ENCODE results near the gene ASCC1. TPM values are rescaled to one million over a fixed set of nuclear protein-coding genes. Genes with fewer than 3 reads are reported as not detected.

Gene ASCC1
- total RNA-seq, 1 donor from 2014 or later: 33.5 TPM

DNA sequence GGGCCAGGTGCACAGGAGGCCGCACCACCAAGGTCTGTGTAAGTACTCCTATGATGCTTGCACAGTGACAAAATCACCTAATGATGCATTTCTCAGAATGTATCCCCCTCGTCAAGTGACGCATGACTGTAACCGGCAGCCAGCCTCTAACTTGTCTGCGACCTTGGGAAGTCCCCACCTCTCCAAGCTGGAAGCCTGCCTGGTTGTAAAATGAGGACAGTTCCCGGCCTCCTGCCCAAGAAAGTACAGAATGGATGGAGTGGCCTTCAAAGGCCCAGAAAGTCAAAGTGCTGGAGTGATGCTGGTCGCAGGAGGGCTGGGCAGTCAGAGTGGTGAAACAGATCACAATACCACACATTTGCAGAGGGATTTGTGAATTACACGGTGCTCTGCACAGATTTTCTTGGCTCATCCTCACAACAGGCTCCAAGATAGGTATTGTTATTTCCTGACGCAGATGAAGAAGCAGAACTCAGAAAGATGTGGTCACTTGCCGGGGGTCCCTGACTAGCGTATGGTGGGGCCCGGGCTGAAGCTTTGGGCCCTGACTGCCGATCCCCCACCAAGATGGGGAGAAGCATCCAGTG lies 150.5 kb downstream of the ASCC1 start:
- intact Hi-C loops (cut with micrococcal nuclease): no loop called here
- no peak for DNase-seq (ENCODE audit: low spot score)
- no peak overlapping the region for H3K4me3 Mint-ChIP-seq
- H3K27ac Mint-ChIP-seq: no peak overlapping the region
- H3K36me3 Mint-ChIP-seq (ENCODE audit: low read depth): peaks cover 49% of the 10 kb centered on the region
- no peaks in the 10 kb centered on the region for H3K9me3 Mint-ChIP-seq
- H3K27me3 Mint-ChIP-seq (ENCODE audit: insufficient read depth): no peaks in the 10 kb centered on the region
- no peaks in the 10 kb centered on the region for H3K4me1 Mint-ChIP-seq (ENCODE audit: low read depth)

DNA sequence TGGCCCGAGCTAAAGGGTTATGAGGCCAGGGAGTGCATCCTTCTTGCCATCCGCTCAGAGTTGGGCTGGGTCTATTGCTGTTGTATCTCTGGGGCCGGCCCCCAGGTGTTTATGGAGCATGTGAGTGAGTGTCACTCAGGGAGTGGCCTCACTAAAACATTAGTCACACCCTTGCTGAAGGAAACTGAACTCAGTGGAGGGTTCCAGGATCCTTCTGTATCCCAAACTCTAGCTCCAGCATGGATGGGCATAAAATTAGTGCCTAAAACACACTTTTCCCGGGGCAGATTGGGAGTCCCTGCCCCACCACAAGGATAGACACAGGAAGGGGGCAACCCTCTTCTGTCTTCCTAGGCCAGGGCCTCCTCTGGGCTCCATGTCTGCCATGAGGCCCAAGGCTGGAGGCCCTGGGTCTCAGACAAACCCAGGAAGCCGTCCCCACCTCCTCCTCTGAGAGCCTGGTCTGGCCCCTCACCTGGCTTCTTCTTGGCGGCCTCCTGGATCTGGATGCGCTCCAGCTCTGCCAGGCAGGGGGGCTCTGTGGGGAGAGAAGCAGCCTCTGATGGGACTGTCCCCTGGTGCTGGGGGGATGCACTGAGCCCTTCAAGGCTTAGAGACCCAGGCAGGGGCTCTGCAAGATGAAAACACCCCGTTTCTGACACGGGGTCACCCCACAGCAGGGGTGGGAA lies 152.2 kb downstream of the ASCC1 start:
- Mint-ChIP-seq H3K27me3 (ENCODE audit: insufficient read depth) (peaks cover 1% of the 10 kb centered on the region), H3K4me3 (no peak overlapping the region), H3K27ac (peak overlapping the region; percentile 14), H3K36me3 (ENCODE audit: low read depth) (peaks cover 43% of the 10 kb centered on the region), H3K4me1 (ENCODE audit: low read depth) (no peaks in the 10 kb centered on the region), H3K9me3 (no peaks in the 10 kb centered on the region)
- no peak for DNase-seq (ENCODE audit: low spot score)
- intact Hi-C loops (cut with micrococcal nuclease): no loop called here

DNA sequence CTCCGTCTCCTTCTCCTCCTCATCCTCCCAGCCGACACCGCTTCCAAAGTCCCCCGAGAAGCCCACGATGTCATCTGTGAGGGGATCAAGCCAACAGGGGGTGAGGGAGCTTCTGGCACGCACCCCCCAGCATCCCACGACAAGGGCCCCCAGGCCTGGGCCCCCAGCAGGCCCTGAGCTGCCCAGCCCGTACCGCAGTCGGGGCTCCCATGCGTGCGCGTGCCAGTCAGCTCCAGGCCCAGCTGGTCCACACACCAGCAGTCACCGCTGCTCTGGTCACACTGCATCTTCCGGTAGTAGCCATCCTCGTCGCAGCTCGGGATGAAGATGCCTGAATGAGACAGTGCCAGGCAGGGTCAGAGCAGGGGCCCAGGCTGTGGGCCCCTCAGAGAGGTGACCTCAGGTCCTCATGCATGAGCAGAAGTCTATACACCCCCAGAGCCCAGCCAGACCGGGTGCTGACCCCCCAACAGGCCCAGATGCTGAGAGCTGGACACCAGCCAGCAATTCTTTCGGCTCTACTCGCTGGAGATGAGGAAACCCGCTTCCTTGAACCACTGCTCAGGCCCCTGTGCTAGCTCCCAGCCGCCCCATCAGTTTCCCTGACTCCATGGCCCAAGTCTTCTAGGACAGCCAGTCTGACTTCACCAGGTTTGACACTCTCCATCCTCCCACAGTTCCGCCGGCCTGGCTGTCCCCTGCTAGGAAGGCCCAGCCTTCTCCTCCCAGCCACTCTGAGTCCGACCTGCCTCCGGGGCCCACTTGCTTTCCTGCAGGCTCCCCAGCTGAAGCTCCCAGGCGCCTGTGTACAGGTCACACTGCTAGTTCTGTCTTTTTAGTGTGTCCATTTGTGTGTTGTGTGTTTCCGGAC lies 153.0 kb downstream of the ASCC1 start:
- intact Hi-C loops (cut with micrococcal nuclease): no loop called here
- no peak overlapping the region for H3K4me3 Mint-ChIP-seq
- peaks cover 1% of the 10 kb centered on the region for H3K27me3 Mint-ChIP-seq (ENCODE audit: insufficient read depth)
- H3K9me3 Mint-ChIP-seq: no peaks in the 10 kb centered on the region
- H3K27ac Mint-ChIP-seq: peak overlapping the region; percentile 14
- H3K4me1 Mint-ChIP-seq (ENCODE audit: low read depth): no peaks in the 10 kb centered on the region
- no peak for DNase-seq (ENCODE audit: low spot score)
- H3K36me3 Mint-ChIP-seq (ENCODE audit: low read depth): peaks cover 39% of the 10 kb centered on the region

DNA sequence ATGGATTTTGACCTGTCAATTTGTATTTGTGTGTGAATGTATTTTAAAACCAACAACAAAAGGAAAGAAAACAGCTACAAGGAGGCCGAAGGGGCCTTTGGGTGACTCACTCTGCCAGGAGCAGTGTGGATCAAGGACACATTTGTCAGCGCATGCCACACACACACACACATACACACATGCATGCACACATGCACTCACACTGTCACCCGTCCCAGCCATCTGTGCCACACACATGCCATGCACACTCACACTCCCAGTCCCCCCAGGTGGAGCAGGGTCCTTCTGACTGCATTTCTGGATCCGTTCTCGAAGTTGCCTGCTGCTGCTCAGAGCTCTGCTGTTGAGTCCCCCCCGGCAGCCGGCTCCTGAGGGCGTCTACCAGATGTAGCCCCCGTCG lies 153.7 kb downstream of the ASCC1 start:
- H3K9me3 Mint-ChIP-seq: no peaks in the 10 kb centered on the region
- DNase-seq (ENCODE audit: low spot score): no peak
- no peaks in the 10 kb centered on the region for H3K4me1 Mint-ChIP-seq (ENCODE audit: low read depth)
- no peak overlapping the region for H3K4me3 Mint-ChIP-seq
- peaks cover 1% of the 10 kb centered on the region for H3K27me3 Mint-ChIP-seq (ENCODE audit: insufficient read depth)
- H3K27ac Mint-ChIP-seq: no peak overlapping the region
- intact Hi-C loops (cut with micrococcal nuclease): no loop called here
- H3K36me3 Mint-ChIP-seq (ENCODE audit: low read depth): peaks cover 39% of the 10 kb centered on the region

DNA sequence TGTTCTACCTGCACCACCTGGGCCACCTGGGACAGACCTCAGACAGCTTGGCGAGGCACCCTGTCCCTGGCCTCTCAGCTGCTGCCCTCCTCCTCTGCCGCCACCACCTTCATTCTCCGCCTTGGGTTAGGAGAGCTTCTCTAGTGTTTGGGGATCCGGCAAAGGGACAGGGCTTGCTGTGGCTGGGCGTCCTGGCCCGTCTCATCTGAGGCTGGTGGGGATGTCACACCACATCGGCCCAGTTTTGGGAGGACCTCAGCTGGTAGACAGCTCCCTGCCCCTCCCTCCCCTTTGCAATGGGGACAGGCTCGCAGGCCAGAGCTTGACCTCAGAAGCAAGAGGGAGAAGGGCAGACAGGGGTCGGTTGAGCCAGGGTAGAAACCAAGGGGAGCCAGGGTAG lies 154.1 kb downstream of the ASCC1 start:
- no peaks in the 10 kb centered on the region for H3K9me3 Mint-ChIP-seq
- peaks cover 1% of the 10 kb centered on the region for H3K27me3 Mint-ChIP-seq (ENCODE audit: insufficient read depth)
- no peak for DNase-seq (ENCODE audit: low spot score)
- no peak overlapping the region for H3K27ac Mint-ChIP-seq
- H3K36me3 Mint-ChIP-seq (ENCODE audit: low read depth): peaks cover 36% of the 10 kb centered on the region
- no peaks in the 10 kb centered on the region for H3K4me1 Mint-ChIP-seq (ENCODE audit: low read depth)
- intact Hi-C loops (cut with micrococcal nuclease): no loop called here
- no peak overlapping the region for H3K4me3 Mint-ChIP-seq

DNA sequence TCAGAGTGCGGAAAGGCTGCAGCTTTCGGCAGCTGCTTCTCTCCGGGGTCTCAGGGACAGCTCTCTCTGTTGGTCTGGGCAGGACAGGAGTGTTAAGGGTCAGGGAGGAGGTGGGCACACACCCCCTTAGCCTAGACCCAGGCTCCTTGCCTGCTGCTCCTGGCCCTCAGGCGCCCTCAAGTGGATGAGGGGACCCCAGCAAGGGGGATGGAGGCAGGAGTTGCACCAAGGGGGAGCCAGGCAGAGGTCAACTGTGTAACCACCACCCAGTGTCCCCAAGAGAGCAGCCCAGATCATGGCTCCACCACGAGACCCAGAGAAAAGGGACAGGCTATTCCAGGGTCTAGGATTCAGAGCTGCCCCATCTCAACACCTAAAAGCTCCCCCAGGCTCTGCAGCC lies 154.6 kb downstream of the ASCC1 start:
- Mint-ChIP-seq H3K36me3 (ENCODE audit: low read depth) (peaks cover 32% of the 10 kb centered on the region), H3K27me3 (ENCODE audit: insufficient read depth) (peaks cover 1% of the 10 kb centered on the region), H3K9me3 (no peaks in the 10 kb centered on the region), H3K4me1 (ENCODE audit: low read depth) (no peaks in the 10 kb centered on the region), H3K27ac (no peak overlapping the region), H3K4me3 (no peak overlapping the region)
- DNase-seq (ENCODE audit: low spot score): no peak
- intact Hi-C loops (cut with micrococcal nuclease): no loop called here

DNA sequence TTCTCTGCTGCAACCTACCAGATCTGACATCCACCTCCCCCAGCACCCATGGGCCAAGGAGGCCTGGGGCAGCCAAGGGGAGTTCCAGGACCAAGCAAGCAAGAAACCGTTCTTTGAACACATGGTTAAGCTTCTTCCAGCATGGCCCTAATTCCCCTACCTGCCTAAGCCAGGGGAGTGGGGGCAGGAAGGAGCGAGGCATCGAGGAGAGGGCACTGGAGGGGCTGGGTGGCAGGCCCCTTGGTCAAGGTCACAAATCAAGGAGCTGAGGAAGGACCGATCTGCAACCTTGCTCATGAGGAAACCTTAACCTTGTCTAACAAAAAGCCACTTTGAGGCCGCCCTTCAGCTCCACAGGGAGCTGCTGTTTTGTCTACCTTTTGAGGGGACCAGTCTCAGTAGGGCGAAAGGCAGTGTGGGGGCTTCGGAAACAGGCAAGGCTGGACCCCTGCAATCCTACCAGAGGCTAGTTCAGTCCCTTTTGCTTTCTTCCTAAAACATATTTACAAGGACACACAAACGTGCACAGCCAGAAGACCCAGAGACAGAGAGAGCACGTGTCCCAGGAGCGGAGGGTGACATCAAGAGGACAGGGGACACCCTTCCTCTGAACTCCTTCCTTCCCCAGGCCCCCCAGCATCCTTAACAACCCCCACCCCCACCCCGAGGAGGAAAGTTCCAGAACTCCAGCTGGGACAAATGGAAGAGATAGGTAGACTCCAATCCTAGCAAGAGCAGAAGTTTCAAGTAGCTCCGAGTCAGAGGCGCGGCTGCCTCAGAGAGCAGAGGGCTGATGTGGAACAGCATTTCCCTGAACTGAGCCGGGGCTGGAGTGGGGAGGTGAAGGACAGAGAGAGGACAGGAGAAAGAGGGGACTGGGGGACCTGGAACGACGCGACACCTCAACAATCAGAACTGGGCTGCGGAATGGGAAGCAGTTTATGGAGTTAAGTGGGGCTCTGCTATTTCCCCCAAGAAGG lies 155.9 kb downstream of the ASCC1 start:
- H3K36me3 Mint-ChIP-seq (ENCODE audit: low read depth): peaks cover 22% of the 10 kb centered on the region

DNA sequence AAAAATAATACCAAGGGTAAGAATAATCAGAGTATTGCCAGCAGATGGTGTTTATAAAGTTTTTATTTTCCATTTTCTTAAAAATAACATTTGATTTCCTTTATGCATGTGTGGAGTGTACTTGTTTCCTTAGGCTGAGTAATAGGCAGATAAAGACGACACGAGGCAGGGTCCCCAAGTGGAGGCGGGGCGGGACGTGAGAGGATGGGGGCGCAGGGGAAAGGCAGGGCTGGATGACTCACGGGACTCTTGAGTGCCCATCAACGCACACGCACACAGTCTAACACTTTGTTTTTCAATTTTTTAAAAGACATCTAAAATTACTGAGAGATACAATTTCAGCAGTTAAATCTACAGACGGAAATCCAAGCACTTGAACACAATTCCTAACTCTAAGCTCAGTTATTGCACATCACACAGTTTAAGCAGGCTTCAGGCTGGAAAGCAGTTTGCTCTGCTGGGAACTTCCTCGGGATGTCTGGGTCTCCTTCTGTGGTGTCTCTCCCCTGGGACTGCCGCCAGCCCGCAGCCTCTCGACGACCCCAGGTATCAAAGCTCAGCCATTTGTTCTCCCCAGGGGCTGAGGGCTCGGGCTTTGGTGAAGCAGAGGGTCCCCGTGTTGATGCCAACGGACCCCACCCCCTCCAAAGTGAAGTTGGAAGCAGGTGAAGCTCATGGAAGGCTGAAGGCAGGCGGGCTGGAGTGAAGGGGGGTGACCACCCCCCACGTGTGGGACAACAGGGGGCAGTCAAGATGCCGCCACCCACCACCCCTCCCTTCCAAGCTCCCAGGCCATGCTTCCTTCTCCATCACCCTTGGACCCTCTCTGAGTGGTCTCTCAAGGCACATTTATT lies 156.9 kb downstream of the ASCC1 start:
- Mint-ChIP-seq H3K27ac (peak overlapping the region; percentile 63), H3K4me3 (no peak overlapping the region), H3K36me3 (ENCODE audit: low read depth) (peaks cover 20% of the 10 kb centered on the region), H3K9me3 (no peaks in the 10 kb centered on the region), H3K27me3 (ENCODE audit: insufficient read depth) (peaks cover 3% of the 10 kb centered on the region), H3K4me1 (ENCODE audit: low read depth) (peaks cover 5% of the 10 kb centered on the region)
- intact Hi-C loops (cut with micrococcal nuclease): no loop called here
- no peak for DNase-seq (ENCODE audit: low spot score)

More for the DNA sequence above, 155.9 kb downstream of the ASCC1 start:
- intact Hi-C loops (cut with micrococcal nuclease): no loop called here
- peaks cover under 1% of the 10 kb centered on the region for H3K4me1 Mint-ChIP-seq (ENCODE audit: low read depth)
- no peaks in the 10 kb centered on the region for H3K9me3 Mint-ChIP-seq
- H3K27me3 Mint-ChIP-seq (ENCODE audit: insufficient read depth): peaks cover 3% of the 10 kb centered on the region
- H3K27ac Mint-ChIP-seq: peak overlapping the region; percentile 63
- DNase-seq (ENCODE audit: low spot score): no peak
- H3K4me3 Mint-ChIP-seq: no peak overlapping the region

DNA sequence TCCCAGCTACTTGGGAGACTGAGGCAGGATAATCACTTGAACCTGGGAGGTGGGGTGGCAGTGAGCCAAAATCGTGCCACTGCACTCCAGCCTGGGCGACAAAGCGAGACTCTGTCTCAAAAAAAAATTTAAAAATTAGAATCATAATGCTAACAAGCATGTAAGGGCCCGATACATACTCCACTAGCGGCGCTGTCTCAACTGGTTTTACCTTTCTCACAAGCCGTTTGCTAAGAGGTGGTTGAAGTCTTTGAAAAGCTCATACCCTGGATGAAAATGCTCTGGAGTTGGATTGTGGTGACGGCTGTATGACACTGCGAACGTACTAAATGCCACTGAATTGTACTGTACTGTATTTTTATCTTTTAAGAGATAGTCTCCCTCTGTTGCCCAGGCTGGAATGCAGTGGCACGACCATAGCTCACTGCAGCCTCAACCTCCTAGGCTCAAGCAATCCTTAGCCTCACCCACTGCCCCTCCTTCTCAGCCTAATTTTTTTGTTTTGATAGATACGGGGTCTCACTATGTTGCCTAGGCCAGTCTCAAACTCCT lies 157.7 kb downstream of the ASCC1 start:
- Mint-ChIP-seq H3K27ac (no peak overlapping the region), H3K9me3 (no peaks in the 10 kb centered on the region), H3K36me3 (ENCODE audit: low read depth) (peaks cover 15% of the 10 kb centered on the region), H3K4me1 (ENCODE audit: low read depth) (peaks cover 5% of the 10 kb centered on the region), H3K27me3 (ENCODE audit: insufficient read depth) (peaks cover 3% of the 10 kb centered on the region), H3K4me3 (no peak overlapping the region)
- intact Hi-C loops (cut with micrococcal nuclease): no loop called here
- no peak for DNase-seq (ENCODE audit: low spot score)

DNA sequence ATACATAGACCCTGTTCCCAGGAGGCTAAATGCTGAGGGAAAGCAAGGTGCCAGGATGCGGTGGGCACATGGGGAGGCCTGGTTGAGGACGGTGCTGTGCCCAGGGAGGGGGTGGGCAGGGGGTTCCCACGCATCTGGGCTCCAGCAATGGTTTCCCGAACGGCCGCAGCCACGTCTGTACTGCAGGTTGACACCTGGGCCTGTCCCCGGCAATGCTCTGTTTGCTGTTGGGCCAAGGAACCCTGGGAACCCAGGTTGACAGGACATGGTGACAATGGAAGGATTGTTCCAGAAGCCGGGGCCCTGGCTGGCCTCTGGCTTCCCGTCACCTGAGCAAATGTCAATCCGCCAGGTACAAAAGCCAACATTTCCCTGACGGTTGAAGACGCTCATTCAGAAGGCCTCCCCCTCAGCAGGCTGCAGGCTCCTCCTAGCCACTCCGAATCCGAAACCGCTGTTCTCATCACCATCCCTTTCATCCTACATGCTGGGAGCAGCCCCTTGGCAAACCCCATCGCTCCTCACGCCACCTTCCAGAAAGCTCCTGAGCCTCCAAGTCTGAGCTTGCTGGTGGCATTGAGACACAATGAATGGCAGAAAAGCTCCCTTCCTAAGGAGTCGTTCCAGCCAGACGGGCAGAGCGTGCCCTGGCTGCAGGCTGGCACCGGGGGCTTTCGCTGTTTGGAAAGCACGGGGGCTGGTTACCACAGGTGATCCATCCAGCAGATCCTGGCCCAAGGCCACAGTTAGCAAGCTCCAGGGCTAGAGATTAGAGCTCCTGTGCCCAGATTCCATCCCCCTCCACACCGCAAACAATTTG lies 158.9 kb downstream of the ASCC1 start:
- intact Hi-C loops (cut with micrococcal nuclease): no loop called here
- Mint-ChIP-seq H3K9me3 (no peaks in the 10 kb centered on the region), H3K4me3 (no peak overlapping the region), H3K4me1 (ENCODE audit: low read depth) (peaks cover 5% of the 10 kb centered on the region), H3K36me3 (ENCODE audit: low read depth) (peaks cover 12% of the 10 kb centered on the region), H3K27ac (no peak overlapping the region), H3K27me3 (ENCODE audit: insufficient read depth) (peaks cover 3% of the 10 kb centered on the region)
- no peak for DNase-seq (ENCODE audit: low spot score)

DNA sequence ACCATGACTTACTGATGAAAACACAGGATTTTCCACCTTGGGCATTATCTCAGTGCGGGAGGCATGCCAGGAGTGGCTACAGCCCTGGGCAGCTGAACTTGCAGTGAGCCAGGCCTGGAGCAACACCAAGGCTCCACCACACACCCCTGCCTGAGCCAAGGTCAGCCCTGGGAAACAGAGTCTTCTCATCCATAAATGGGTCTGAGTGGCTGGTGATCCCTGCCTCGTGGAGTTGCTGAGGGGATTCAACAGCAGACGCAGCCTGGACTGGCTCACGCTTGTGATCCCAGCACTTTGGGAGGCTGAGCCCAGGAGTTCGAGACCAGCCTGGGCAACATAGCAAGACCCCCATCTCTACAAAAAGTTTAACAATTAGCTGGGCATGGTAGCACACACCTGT lies 160.0 kb downstream of the ASCC1 start:
- H3K9me3 Mint-ChIP-seq: no peaks in the 10 kb centered on the region
- H3K27me3 Mint-ChIP-seq (ENCODE audit: insufficient read depth): peaks cover 3% of the 10 kb centered on the region
- no peak overlapping the region for H3K27ac Mint-ChIP-seq
- intact Hi-C loops (cut with micrococcal nuclease): no loop called here
- peaks cover 5% of the 10 kb centered on the region for H3K4me1 Mint-ChIP-seq (ENCODE audit: low read depth)
- H3K36me3 Mint-ChIP-seq (ENCODE audit: low read depth): peaks cover 9% of the 10 kb centered on the region
- H3K4me3 Mint-ChIP-seq: no peak overlapping the region
- DNase-seq (ENCODE audit: low spot score): no peak

Data from activated T-helper 1 cell treated with anti-CD3 and anti-CD28 coated beads, Interleukin-12 subunit alpha, Interleukin-12 subunit beta, Interleukin-2, Interleukin-4 antibody, amounts not matched to agents 30 ng/mL and 10 ng/mL and 1 ng/mL, durations not matched to agents 14 hours and 24 hours and 36 hours (primary cell).